Prostate gland (tissue), 2 donors: Measurements from ENCODE around the gene CFAP157. TPM values are rescaled to one million over a fixed set of nuclear protein-coding genes. Genes with fewer than 3 reads are reported as not detected.

ENCODE experiments used
- DNase-seq: peaks from one replicate; pipeline ENCODE4 v3.0.0-alpha.2; 2019; ENCODE audit warnings: low spot score
- H3K27ac ChIP-seq, 2 donors: fragments of 200-600 bp; sonication (generic); 2 replicates each; pipeline ENCODE4 v1.5.1; 2017 to 2019
- H3K27me3 ChIP-seq: fragments of 200-600 bp; sonication (generic); replicated peaks from 2 replicates; pipeline ENCODE4 v1.5.1; 2019; ENCODE audit not compliant: insufficient read depth
- H3K36me3 ChIP-seq, 2 donors: fragments of 200-600 bp; sonication (generic); 1 replicate in 1 of 2; 2 replicates in 1 of 2; pipeline versions ENCODE4 v1.5.1 to v1.8.1; 2017 to 2019
- H3K4me1 ChIP-seq: fragments of 200-600 bp; sonication (generic); replicated peaks from 2 replicates; pipeline ENCODE4 v1.5.1; 2019
- H3K4me3 ChIP-seq, 2 donors: fragments of 200-600 bp; sonication (generic); 2 replicates each; pipeline ENCODE4 v1.5.1; 2017 to 2019
- H3K9me3 ChIP-seq: fragments of 200-600 bp; sonication (generic); 2 replicates; pipeline ENCODE4 v1.5.1; 2017
- POLR2A ChIP-seq: fragments of 450-650 bp; IDR thresholded peaks from one replicate; pipeline ENCODE4 v1.6.1; 2016; ENCODE audit warnings: antibody characterized with exemption, mild to moderate bottlenecking
- POLR2AphosphoS5 ChIP-seq: sonication (generic); formaldehyde crosslinking; IDR thresholded peaks from one replicate; pipeline ENCODE4 v1.6.1; 2017; ENCODE audit warnings: antibody characterized with exemption
- WGBS: methylation state at CpG from one replicate; pipeline ENCODE4 v1.1.5; 2018; 5-methylcytosine and 5-hydroxymethylcytosine counted together
- intact Hi-C: fragments of 100-400 bp; cut with DNase I; formaldehyde crosslinking; loops from one replicate; pipeline ENCODE4 v1.14.2; 2022
- total RNA-seq, 2 donors: library from RNA; depleted of rRNA; stranded (reverse); fragments of >200 nt; gene quantifications; one replicate each; pipeline ENCODE4 v1.1.0, GENCODE V29; 2016
- TF ChIP-seq, protein P1 (sequence below), 4 experiments: fragments of 200-600 bp in 2 of 4; fragments of 450-650 bp in 2 of 4; sonication (generic) in 2 of 4; IDR thresholded peaks; 1 replicate in 3 of 4; 2 replicates in 1 of 4; pipeline ENCODE4 v1.5.1; 2016 to 2019; ENCODE audit warnings: antibody characterized with exemption in 4 of 4, mild to moderate bottlenecking in 2 of 4, moderate library complexity in 2 of 4

CFAP157 gene
- total RNA-seq, 2 donors from 2014 or later, result 2.8 TPM; not detected in 1

DNA sequence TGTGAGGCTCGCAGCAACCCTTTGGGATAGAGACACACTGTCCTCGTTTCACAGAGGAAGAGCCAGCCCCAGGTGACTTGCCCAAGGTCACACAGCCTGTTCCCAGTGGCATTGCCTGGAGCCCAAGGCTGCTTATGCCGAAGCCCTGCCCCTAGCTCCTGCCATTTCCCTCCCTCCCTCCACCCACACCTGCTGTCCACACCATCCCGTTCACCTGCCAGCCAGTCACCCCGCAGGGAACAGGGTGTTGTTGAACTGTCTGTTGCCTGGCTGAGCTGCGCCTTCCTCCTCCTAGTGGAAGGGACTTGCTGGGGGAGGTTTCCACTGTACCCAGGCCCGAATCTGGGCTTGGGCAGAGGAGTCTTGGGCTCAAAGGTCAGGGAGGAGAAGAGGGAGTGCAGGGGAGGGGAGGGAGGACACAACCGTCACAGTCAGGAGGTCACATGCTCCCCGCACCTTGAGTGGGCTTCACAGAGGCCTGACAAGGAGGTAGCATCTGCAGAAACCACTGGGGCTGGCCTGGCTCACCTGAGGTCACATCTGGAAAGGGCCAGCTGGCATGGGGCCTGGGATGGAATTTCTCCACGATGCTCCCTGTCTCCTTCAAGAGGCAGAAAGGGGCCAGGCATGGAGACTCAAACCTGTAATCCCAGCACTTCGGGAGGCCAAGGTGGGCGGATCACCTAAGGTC, 15.4 kb downstream of the CFAP157 start:
- H3K27ac ChIP-seq, result no peak overlapping the region
- WGBS, result 81% methylated on average over 12 of the region's 12 CpGs
- H3K9me3 ChIP-seq, result no peaks in the 10 kb centered on the region
- no peak overlapping the region for H3K4me3 ChIP-seq
- no peak for DNase-seq
- no peaks in the 10 kb centered on the region for H3K27me3 ChIP-seq
- H3K4me1 ChIP-seq, result no peaks in the 10 kb centered on the region
- H3K36me3 ChIP-seq, result no peaks in the 10 kb centered on the region
- intact Hi-C loops, result no loop called here
- TF ChIP-seq, protein P1, sequence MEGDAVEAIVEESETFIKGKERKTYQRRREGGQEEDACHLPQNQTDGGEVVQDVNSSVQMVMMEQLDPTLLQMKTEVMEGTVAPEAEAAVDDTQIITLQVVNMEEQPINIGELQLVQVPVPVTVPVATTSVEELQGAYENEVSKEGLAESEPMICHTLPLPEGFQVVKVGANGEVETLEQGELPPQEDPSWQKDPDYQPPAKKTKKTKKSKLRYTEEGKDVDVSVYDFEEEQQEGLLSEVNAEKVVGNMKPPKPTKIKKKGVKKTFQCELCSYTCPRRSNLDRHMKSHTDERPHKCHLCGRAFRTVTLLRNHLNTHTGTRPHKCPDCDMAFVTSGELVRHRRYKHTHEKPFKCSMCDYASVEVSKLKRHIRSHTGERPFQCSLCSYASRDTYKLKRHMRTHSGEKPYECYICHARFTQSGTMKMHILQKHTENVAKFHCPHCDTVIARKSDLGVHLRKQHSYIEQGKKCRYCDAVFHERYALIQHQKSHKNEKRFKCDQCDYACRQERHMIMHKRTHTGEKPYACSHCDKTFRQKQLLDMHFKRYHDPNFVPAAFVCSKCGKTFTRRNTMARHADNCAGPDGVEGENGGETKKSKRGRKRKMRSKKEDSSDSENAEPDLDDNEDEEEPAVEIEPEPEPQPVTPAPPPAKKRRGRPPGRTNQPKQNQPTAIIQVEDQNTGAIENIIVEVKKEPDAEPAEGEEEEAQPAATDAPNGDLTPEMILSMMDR (IDR thresholded peaks at IDR 0.05), result no peak
- TF ChIP-seq POLR2AphosphoS5 (no peak), POLR2A (no peak)

DNA sequence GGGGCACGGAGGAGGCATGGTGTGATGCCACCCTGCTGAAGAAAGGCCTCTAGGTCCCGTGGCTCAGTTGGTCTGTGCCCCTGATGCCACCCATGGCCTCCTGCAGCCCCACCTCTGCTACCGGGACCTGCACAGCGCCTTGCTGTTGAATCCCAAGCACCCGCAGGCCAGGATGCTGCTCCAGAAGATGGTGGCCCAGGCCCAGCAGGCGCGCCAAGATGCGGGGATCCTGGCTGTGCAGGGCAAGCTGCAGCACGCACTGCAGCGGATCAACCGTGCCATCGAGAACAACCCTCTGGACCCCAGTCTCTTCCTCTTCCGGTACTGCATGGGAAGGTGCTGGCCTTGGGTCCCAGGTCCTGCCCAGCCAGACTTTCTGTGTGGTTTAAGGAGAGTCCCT, 16.2 kb downstream of the CFAP157 start:
- WGBS, result 72% methylated on average over 13 of the region's 13 CpGs
- no peak overlapping the region for H3K4me3 ChIP-seq
- H3K27ac ChIP-seq, result no peak overlapping the region
- no peak for DNase-seq
- intact Hi-C loops, result no loop called here
- no peaks in the 10 kb centered on the region for H3K36me3 ChIP-seq
- no peaks in the 10 kb centered on the region for H3K4me1 ChIP-seq
- no peaks in the 10 kb centered on the region for H3K9me3 ChIP-seq
- TF ChIP-seq POLR2A (no peak), POLR2AphosphoS5 (no peak)
- TF ChIP-seq, protein P1 (IDR thresholded peaks at IDR 0.05), result no peak
- no peaks in the 10 kb centered on the region for H3K27me3 ChIP-seq

DNA sequence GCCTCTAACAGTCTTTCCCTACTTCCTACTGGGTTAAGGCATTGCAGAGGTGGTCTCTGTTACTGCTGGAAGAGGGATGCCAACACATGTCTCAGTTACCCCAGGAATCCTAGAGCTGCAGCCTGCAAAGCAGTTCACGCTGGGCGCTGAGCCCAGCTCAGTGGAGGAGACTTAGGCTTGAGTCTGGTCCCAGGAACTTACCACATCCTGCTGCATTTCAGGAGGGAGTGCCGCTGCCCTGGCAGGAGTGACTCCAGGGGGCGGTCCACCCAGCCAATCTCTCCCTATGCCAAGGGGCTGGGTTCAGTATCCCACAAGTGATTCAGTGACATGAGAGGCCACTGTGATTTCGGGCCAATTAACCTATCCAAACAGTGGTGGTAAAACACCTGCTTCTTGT, 16.7 kb downstream of the CFAP157 start:
- Histone ChIP-seq H3K27me3 (no peaks in the 10 kb centered on the region), H3K4me3 (no peak overlapping the region), H3K27ac (no peak overlapping the region), H3K9me3 (no peaks in the 10 kb centered on the region), H3K36me3 (no peaks in the 10 kb centered on the region), H3K4me1 (no peaks in the 10 kb centered on the region)
- no peak for DNase-seq
- no peak for TF ChIP-seq POLR2AphosphoS5
- TF ChIP-seq POLR2A, result no peak
- TF ChIP-seq, protein P1 (IDR thresholded peaks at IDR 0.05), result no peak
- intact Hi-C loops, result no loop called here
- WGBS, result 30% methylated on average over 5 of the region's 5 CpGs

DNA sequence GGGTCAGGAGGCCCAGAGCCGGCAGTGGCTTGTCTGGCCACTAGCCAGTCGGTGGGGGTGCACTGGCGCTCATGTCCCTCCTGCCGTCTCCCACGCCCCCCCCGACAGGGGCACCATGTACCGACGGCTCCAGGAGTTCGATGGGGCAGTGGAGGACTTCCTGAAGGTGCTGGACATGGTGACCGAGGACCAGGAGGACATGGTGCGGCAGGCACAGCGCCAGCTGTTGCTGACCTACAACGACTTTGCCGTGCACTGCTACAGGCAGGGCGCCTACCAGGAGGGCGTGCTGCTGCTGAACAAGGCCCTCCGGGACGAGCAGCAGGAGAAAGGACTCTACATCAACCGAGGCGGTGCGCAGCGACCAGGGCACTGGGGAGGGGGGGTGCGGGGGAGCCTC, 17.2 kb downstream of the CFAP157 start:
- Histone ChIP-seq H3K27ac (no peak overlapping the region), H3K4me3 (no peak overlapping the region), H3K4me1 (no peaks in the 10 kb centered on the region), H3K27me3 (no peaks in the 10 kb centered on the region), H3K9me3 (no peaks in the 10 kb centered on the region), H3K36me3 (no peaks in the 10 kb centered on the region)
- intact Hi-C loops, result no loop called here
- 40% methylated on average over 22 of the region's 23 CpGs for WGBS
- no peak for DNase-seq
- TF ChIP-seq POLR2AphosphoS5 (no peak), POLR2A (no peak)
- TF ChIP-seq, protein P1 (IDR thresholded peaks at IDR 0.05), result no peak

DNA sequence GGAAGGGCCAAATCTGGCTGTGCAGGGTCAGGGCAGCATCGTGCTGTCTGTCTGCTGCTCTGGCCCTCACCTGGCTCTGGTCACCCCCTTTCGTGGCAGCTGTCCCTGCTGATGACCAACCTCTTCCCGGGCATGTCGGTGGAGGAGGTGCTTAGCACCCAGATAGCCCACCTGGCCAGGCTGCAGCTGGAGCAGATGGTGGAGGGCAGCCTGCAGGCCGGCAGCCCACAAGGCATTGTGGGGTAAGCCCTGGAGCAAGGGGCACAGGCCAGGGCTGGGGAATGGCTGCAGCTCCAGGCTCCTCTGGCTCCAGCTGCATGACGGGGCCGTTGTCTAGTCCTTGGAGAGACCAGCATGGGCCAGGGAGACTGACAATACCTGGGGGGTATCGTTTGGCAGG, 20.1 kb downstream of the CFAP157 start:
- 80% methylated on average over 8 of the region's 8 CpGs for WGBS
- Histone ChIP-seq H3K27ac (no peak overlapping the region), H3K9me3 (no peaks in the 10 kb centered on the region), H3K4me1 (no peaks in the 10 kb centered on the region), H3K27me3 (no peaks in the 10 kb centered on the region), H3K36me3 (peaks cover 0 to 2% of the 10 kb centered on the region in 2 donors), H3K4me3 (no peak overlapping the region)
- intact Hi-C loops, result no loop called here
- DNase-seq, result no peak
- no peak for TF ChIP-seq POLR2A
- TF ChIP-seq POLR2AphosphoS5, result no peak
